GM20000 (cell line): ENCODE data around the gene ZNF23.
A peak's percentile ranks its signal among the peaks of the same experiment; 100 is the strongest.
"Not testable (repeated sequence)": the region's sequence is repeated elsewhere in the genome, so short reads cannot be mapped to it uniquely, and the experiment has no call there.

Source experiments
- DNase-seq: peaks from one replicate; pipeline ENCODE4 v3.0.0; 2012; ENCODE audit warnings: low spot score
- CTCF ChIP-seq: IDR thresholded peaks from 2 replicates; pipeline ENCODE4 v1.5.1; 2012; ENCODE audit warnings: mild to moderate bottlenecking, control low read depth; ENCODE audit errors: extremely low read depth, missing control alignments

The ZNF23 gene

GRCh38 chr16:71461686-71462648 is at the start of gene ZNF23:
Gene ZNF23, minus strand, starts transcription at chr16:71462247. Its CDS starts 5,451 bp downstream, at chr16:71456796.
- DNase-seq: peak; percentile 92
- no peak for TF ChIP-seq CTCF

- no peak for TF ChIP-seq CTCF
- no peak for DNase-seq
Observed at GRCh38 chr16:71507061-71507460, 45.0 kb upstream of the ZNF23 start.

GRCh38 chr16:71504901-71505300 is 42.9 kb upstream of the ZNF23 start:
- no peak for DNase-seq
- TF ChIP-seq CTCF: no peak

- DNase-seq: not testable (repeated sequence)
Observed at GRCh38 chr16:71504051-71504450, 42.0 kb upstream of the ZNF23 start.

GRCh38 chr16:71501547-71501946 is 39.5 kb upstream of the ZNF23 start:
- no peak for TF ChIP-seq CTCF
- no peak for DNase-seq

GRCh38 chr16:71500964-71501363 is 38.9 kb upstream of the ZNF23 start:
- no peak for TF ChIP-seq CTCF
- DNase-seq: no peak

GRCh38 chr16:71499775-71500364 is 37.8 kb upstream of the ZNF23 start:
- DNase-seq: peak; percentile 73
- TF ChIP-seq CTCF: peak; percentile 70
